IPS-11a (cell line): ENCODE data around the gene VPS37B.

Source experiments
- H3K4me3 ChIP-seq: one replicate; pipeline ENCODE4 v1.5.1; 2013; ENCODE audit warnings: low read depth, low read length, control low read depth

Gene VPS37B

GRCh38 chr12:122820138-122820537, 75.8 kb downstream of the VPS37B start:
- no peak overlapping the region for H3K4me3 ChIP-seq

- no peak overlapping the region for H3K4me3 ChIP-seq
Observed at GRCh38 chr12:122819209-122819785, 76.6 kb downstream of the VPS37B start.
